Calu3 (cell line): Measurements from ENCODE around the gene STAC3. TPM values are rescaled to one million over a fixed set of nuclear protein-coding genes. Genes with fewer than 3 reads are reported as not detected.

Experiments
- BruUV-seq: library from RNA; stranded (reverse); fragments of 400-500 nt; replicated peaks from 2 replicates; lab custom pipeline; 2021; lab: Mats Ljungman, UMichigan
- CTCF ChIA-PET: fragments of 300-600 bp; sonication (Branson Sonifier 250); formaldehyde crosslinking; loops from one replicate; lab custom pipeline; 2022; ENCODE audit warnings: antibody characterized with exemption; lab: Charles Lee
- DNase-seq: peaks from one replicate; pipeline ENCODE4 v3.0.0; 2022
- H3K27ac Mint-ChIP-seq: one replicate; pipeline ENCODE4 v1.8.0; 2022; ENCODE audit warnings: mixed read lengths; ENCODE audit not compliant: unreplicated experiment
- H3K27me3 Mint-ChIP-seq: one replicate; pipeline ENCODE4 v1.8.0; 2022; ENCODE audit warnings: mixed read lengths; ENCODE audit not compliant: unreplicated experiment
- H3K36me3 Mint-ChIP-seq: one replicate; pipeline ENCODE4 v1.8.0; 2022; ENCODE audit warnings: mild to moderate bottlenecking, moderate library complexity, mixed read lengths; ENCODE audit not compliant: insufficient read depth, unreplicated experiment
- H3K4me1 Mint-ChIP-seq: one replicate; pipeline ENCODE4 v1.8.0; 2022; ENCODE audit warnings: mild to moderate bottlenecking, low read depth, mixed read lengths; ENCODE audit not compliant: unreplicated experiment
- H3K4me3 Mint-ChIP-seq: one replicate; pipeline ENCODE4 v1.8.0; 2022; ENCODE audit warnings: mild to moderate bottlenecking, low read depth, moderate library complexity, mixed read lengths; ENCODE audit not compliant: unreplicated experiment
- H3K9me3 Mint-ChIP-seq: one replicate; pipeline ENCODE4 v1.8.0; 2022; ENCODE audit warnings: low read depth, mixed read lengths; ENCODE audit not compliant: unreplicated experiment
- CTCF ChIP-seq: fragments of 200-600 bp; IDR thresholded peaks from one replicate; pipeline ENCODE4 v1.8.0; 2022; ENCODE audit warnings: antibody characterized with exemption; ENCODE audit not compliant: unreplicated experiment
- intact Hi-C: fragments of 100-400 bp; cut with micrococcal nuclease; formaldehyde crosslinking; loops from one replicate; pipeline ENCODE4 v1.10.0; 2022; ENCODE audit not compliant: unreplicated experiment
- total RNA-seq: library from RNA; stranded (reverse); gene quantifications from 2 replicates; pipeline ENCODE4 v1.2.3, GENCODE V29; 2022

STAC3 gene
- total RNA-seq, 1 experiment from 2014 or later = 5.0 TPM

GRCh38 chr12:57216014-57216911 is 34.7 kb downstream of the STAC3 start, which contains the start of gene NXPH4:
Gene NXPH4, plus strand, starts transcription at chr12:57216794. Its CDS starts 176 bp downstream, at chr12:57216970.
- H3K36me3 Mint-ChIP-seq = peaks cover 10% of the 10 kb centered on the region
- H3K4me1 Mint-ChIP-seq = peaks cover 55% of the 10 kb centered on the region
- peak; percentile 61 for DNase-seq
- no peak for TF ChIP-seq CTCF
- peak within 1 kb of the TSS; percentile 71 for H3K4me3 Mint-ChIP-seq
- no peaks in the 10 kb centered on the region for H3K9me3 Mint-ChIP-seq
- peaks cover 70% of the 10 kb centered on the region for H3K27me3 Mint-ChIP-seq
- intact Hi-C loops = no loop called here
- CTCF ChIA-PET = interaction anchor here (2.2 kb wide), 1 partner anchor 13 kb away, joined by 12 read pairs; the partner anchor contains the start of gene SHMT2
- H3K27ac Mint-ChIP-seq = peak within 1 kb of the TSS; percentile 34
- no TSS peak for BruUV-seq

- H3K27ac Mint-ChIP-seq = peak overlapping the region; percentile 34
Observed at GRCh38 chr12:57215668-57216013, 35.3 kb downstream of the STAC3 start.

GRCh38 chr12:57215065-57215464 is 35.9 kb downstream of the STAC3 start:
- Mint-ChIP-seq H3K36me3 (peaks cover 10% of the 10 kb centered on the region), H3K27ac (no peak overlapping the region), H3K4me1 (peaks cover 55% of the 10 kb centered on the region), H3K4me3 (peak overlapping the region; percentile 71), H3K27me3 (peaks cover 58% of the 10 kb centered on the region), H3K9me3 (no peaks in the 10 kb centered on the region)
- BruUV-seq = no TSS peak
- CTCF ChIA-PET = interaction anchor here (0.6 to 2.3 kb wide), 2 partner anchors 28 to 413 kb away, joined by 3 to 12 read pairs; no protein-coding TSS in a partner anchor
- no peak for DNase-seq
- TF ChIP-seq CTCF = no peak
- intact Hi-C loops = no loop called here

More at GRCh38 chr12:57215668-57216013, 35.3 kb downstream of the STAC3 start:
- TF ChIP-seq CTCF = no peak
- Mint-ChIP-seq H3K4me3 (peak overlapping the region; percentile 71), H3K9me3 (no peaks in the 10 kb centered on the region), H3K36me3 (peaks cover 10% of the 10 kb centered on the region), H3K4me1 (peaks cover 55% of the 10 kb centered on the region), H3K27me3 (peaks cover 63% of the 10 kb centered on the region)
- intact Hi-C loops = no loop called here
- no TSS peak for BruUV-seq
- CTCF ChIA-PET = interaction anchor here (0.6 kb wide), 1 partner anchor 413 kb away, joined by 3 read pairs; no protein-coding TSS in a partner anchor
- DNase-seq = no peak

GRCh38 chr12:57214398-57214781 is 36.6 kb downstream of the STAC3 start:
- H3K4me3 Mint-ChIP-seq = no peak overlapping the region
- peaks cover 49% of the 10 kb centered on the region for H3K4me1 Mint-ChIP-seq
- CTCF ChIA-PET = interaction anchor here (1.4 to 2.3 kb wide), 7 partner anchors 16 to 244 kb away, joined by 3 to 26 read pairs (median 11); partner anchors contain the start of genes NEMP1 and SHMT2
- peaks cover 51% of the 10 kb centered on the region for H3K27me3 Mint-ChIP-seq
- DNase-seq = peak; percentile 79
- TF ChIP-seq CTCF = peak; percentile 88
- peaks cover 10% of the 10 kb centered on the region for H3K36me3 Mint-ChIP-seq
- intact Hi-C loops = loop anchor here (5.0 kb wide), 1 partner anchor 243 kb away; the partner anchor contains the start of genes GLI1 and INHBE
- BruUV-seq = no TSS peak
- H3K9me3 Mint-ChIP-seq = no peaks in the 10 kb centered on the region
- no peak overlapping the region for H3K27ac Mint-ChIP-seq
